ENCODE data around the gene CRELD2.

DNA sequence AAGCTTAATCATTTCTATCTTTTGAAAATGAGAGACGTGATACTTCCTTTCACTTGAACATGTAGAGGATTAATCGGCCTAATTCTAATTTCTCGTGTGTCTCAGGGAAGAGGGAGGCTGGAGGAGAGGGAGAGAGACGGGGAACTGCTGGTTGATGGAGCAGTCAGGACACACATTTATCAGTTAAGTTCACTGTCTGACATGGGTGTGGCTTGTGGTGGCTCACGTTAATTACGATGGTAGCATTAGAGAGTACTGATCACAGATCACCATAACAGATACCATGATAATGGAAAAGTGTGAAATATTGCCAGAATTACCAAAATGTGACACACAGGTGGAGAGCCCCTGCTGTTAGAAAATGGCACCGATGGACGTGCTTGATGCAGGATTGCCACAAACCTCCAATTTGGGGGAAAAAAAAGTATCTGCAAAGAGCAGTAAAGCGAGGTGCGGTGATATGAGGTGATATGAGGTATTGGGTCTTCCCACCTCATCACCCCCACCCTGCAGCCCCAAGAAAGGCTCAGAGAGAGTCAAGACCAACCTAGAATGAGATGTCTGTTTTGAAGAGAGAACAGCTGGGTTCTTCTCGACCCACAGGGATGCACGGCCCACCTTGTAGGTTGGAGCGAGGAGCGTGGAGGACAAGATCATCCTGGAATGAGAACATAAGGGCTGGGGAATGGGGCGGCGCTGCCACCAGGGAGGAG lies 45.0 kb upstream of the CRELD2 start:
- TF ChIP-seq, protein P1, sequence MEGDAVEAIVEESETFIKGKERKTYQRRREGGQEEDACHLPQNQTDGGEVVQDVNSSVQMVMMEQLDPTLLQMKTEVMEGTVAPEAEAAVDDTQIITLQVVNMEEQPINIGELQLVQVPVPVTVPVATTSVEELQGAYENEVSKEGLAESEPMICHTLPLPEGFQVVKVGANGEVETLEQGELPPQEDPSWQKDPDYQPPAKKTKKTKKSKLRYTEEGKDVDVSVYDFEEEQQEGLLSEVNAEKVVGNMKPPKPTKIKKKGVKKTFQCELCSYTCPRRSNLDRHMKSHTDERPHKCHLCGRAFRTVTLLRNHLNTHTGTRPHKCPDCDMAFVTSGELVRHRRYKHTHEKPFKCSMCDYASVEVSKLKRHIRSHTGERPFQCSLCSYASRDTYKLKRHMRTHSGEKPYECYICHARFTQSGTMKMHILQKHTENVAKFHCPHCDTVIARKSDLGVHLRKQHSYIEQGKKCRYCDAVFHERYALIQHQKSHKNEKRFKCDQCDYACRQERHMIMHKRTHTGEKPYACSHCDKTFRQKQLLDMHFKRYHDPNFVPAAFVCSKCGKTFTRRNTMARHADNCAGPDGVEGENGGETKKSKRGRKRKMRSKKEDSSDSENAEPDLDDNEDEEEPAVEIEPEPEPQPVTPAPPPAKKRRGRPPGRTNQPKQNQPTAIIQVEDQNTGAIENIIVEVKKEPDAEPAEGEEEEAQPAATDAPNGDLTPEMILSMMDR (IDR thresholded peaks at IDR 0.05) = no peak
- no peak for TF ChIP-seq POLR2A (IDR thresholded peaks at IDR 0.05)

All from thyroid gland (tissue), 4 donors.